ENCODE data around the gene SP1. TPM values are rescaled to one million over a fixed set of nuclear protein-coding genes. Genes with fewer than 3 reads are reported as not detected.

The SP1 gene
- total and polyA plus RNA-seq, 2 of the 4 experiments (the other 2 are of a cell fraction), result 19.7 to 53.6 TPM

DNA sequence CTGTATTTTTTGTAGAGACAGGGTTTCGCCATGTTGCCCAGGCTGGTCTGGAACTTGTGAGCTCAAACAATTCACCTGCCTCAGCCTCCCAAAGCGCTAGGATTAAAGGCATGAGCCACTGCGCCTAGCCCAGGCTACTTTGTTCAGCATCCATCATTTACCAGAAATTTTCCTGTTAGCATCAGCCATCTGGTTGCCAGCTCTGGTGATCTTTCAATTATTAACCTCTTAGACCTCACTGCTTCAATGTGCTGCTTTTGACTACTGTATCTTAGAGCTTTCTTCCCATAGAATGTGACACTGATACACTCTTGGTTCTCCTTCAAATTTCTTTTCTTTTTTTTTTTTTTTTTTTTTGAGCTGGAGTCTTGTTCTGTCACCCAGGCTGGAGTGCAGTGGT is 38.2 kb downstream of the SP1 start:
- Histone ChIP-seq H3K56ac (ENCODE audit: extremely low read depth, insufficient read depth, low read length) (no peak overlapping the region), H3K4me1 (ENCODE audit: control insufficient read depth, insufficient read depth, low read length) (peaks cover 10% of the 10 kb centered on the region), H3K27ac (ENCODE audit: insufficient read depth, low read length) (no peak overlapping the region), H2AK5ac (ENCODE audit: low read depth, low read length) (no peak overlapping the region), H3K9ac (ENCODE audit: low read depth, low read length) (no peak overlapping the region), H2BK20ac (ENCODE audit: low read depth, low read length) (no peak overlapping the region), H3K36me3 (ENCODE audit: control insufficient read depth, insufficient read depth, low read length) (0 out of 2 replicates have a peak, but pooled peaks cover 1% of the 10 kb centered on the region), H2BK15ac (ENCODE audit: low read depth, low read length) (no peak overlapping the region), H3K14ac (replicated peaks; ENCODE audit: low read depth, low read length) (no peak overlapping the region), H4K5ac (ENCODE audit: low read depth, low read length) (no peak overlapping the region), H3K79me1 (ENCODE audit: low read depth in 1 of 2, low read length in 2 of 2) (peaks cover 0 to 3% of the 10 kb centered on the region in 2 experiments; a peak in 1 of 4 replicates), H3K4me2 (ENCODE audit: low read depth, low read length) (no peak overlapping the region), H4K8ac (ENCODE audit: low read depth in 2 of 2, low read length in 2 of 2) (no peak overlapping the region), H2BK120ac (ENCODE audit: low read depth, low read length) (no peak overlapping the region), H4K91ac (ENCODE audit: insufficient read depth, low read depth, low read length) (no peak overlapping the region), H3K4me3 (ENCODE audit: insufficient read depth, low read depth, low read length) (no peak overlapping the region), H3K9me3 (ENCODE audit: control insufficient read depth, insufficient read depth, low read length) (no peaks in the 10 kb centered on the region), H3K27me3 (ENCODE audit: control insufficient read depth, insufficient read depth, low read length) (no peaks in the 10 kb centered on the region), H3K23ac (ENCODE audit: low read depth, low read length) (no peak overlapping the region), H3K4ac (ENCODE audit: low read depth, low read length) (no peak overlapping the region), H3K18ac (ENCODE audit: low read depth, low read length) (no peak overlapping the region), H2BK5ac (ENCODE audit: low read depth, low read length, poor library complexity, severe bottlenecking) (no peak overlapping the region), H4K20me1 (ENCODE audit: insufficient read depth, low read length) (no peaks in the 10 kb centered on the region), H2AFZ (replicated peaks; ENCODE audit: low read length, poor library complexity) (no peak overlapping the region), H3K9me1 (ENCODE audit: insufficient read depth, low read length) (0 out of 2 replicates have a peak, but pooled peaks cover 4% of the 10 kb centered on the region), H2AK9ac (replicated peaks; ENCODE audit: low read depth, low read length, poor library complexity) (no peak overlapping the region)
- BruUV-seq (replicated peaks), result no TSS peak
- DNase-seq (no peak), ATAC-seq (ENCODE audit: low read depth) (no peak)
- intact Hi-C loops (cut with micrococcal nuclease), result no loop called here
- ChIA-PET POLR2A (ENCODE audit: unreplicated experiment) (interaction anchor here (0.5 kb wide), 1 partner anchor 35 kb away, joined by 4 read pairs; no protein-coding TSS in a partner anchor), CTCF (interaction anchor here (1.4 kb wide), 1 partner anchor 66 kb away, joined by 5 read pairs; no protein-coding TSS in a partner anchor)
- TF ChIP-seq, protein P1, sequence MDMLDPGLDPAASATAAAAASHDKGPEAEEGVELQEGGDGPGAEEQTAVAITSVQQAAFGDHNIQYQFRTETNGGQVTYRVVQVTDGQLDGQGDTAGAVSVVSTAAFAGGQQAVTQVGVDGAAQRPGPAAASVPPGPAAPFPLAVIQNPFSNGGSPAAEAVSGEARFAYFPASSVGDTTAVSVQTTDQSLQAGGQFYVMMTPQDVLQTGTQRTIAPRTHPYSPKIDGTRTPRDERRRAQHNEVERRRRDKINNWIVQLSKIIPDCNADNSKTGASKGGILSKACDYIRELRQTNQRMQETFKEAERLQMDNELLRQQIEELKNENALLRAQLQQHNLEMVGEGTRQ (IDR thresholded peaks at IDR 0.05; ENCODE audit: low read depth, low read length), result no peak
- TF ChIP-seq POLR2A (IDR thresholded peaks at IDR 0.05; ENCODE audit: low read depth, low read length), result no peak
- TF ChIP-seq, protein P2, sequence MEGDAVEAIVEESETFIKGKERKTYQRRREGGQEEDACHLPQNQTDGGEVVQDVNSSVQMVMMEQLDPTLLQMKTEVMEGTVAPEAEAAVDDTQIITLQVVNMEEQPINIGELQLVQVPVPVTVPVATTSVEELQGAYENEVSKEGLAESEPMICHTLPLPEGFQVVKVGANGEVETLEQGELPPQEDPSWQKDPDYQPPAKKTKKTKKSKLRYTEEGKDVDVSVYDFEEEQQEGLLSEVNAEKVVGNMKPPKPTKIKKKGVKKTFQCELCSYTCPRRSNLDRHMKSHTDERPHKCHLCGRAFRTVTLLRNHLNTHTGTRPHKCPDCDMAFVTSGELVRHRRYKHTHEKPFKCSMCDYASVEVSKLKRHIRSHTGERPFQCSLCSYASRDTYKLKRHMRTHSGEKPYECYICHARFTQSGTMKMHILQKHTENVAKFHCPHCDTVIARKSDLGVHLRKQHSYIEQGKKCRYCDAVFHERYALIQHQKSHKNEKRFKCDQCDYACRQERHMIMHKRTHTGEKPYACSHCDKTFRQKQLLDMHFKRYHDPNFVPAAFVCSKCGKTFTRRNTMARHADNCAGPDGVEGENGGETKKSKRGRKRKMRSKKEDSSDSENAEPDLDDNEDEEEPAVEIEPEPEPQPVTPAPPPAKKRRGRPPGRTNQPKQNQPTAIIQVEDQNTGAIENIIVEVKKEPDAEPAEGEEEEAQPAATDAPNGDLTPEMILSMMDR (conservative IDR thresholded peaks at IDR 0.05; ENCODE audit: low read depth, low read length), result no peak
- no peak for TF ChIP-seq BHLHE40 (IDR thresholded peaks at IDR 0.05; ENCODE audit: low read depth, low read length)
- no peak for TF ChIP-seq CHD1 (IDR thresholded peaks at IDR 0.05; ENCODE audit: low read depth, low read length)
- no peak for TF ChIP-seq MAZ (IDR thresholded peaks at IDR 0.05; ENCODE audit: borderline replicate concordance, low read depth, low read length)
- TF ChIP-seq RCOR1 (IDR thresholded peaks at IDR 0.05; ENCODE audit: insufficient replicate concordance, low read length), result no peak
- TF ChIP-seq SMC3 (IDR thresholded peaks at IDR 0.05; ENCODE audit: low read depth, low read length), result no peak
- no peak for TF ChIP-seq MXI1 (IDR thresholded peaks at IDR 0.05; ENCODE audit: borderline replicate concordance, low read depth, low read length)
- TF ChIP-seq MAFK (IDR thresholded peaks at IDR 0.05; ENCODE audit: low read depth, low read length), result no peak
- no peak for TF ChIP-seq CEBPB (IDR thresholded peaks at IDR 0.05; ENCODE audit: low read depth, low read length)
- TF ChIP-seq, protein P3, sequence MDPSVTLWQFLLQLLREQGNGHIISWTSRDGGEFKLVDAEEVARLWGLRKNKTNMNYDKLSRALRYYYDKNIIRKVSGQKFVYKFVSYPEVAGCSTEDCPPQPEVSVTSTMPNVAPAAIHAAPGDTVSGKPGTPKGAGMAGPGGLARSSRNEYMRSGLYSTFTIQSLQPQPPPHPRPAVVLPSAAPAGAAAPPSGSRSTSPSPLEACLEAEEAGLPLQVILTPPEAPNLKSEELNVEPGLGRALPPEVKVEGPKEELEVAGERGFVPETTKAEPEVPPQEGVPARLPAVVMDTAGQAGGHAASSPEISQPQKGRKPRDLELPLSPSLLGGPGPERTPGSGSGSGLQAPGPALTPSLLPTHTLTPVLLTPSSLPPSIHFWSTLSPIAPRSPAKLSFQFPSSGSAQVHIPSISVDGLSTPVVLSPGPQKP (IDR thresholded peaks at IDR 0.05; ENCODE audit: borderline replicate concordance, low read depth, low read length), result no peak
- TF ChIP-seq FOS (IDR thresholded peaks at IDR 0.05; ENCODE audit: low read depth, low read length), result no peak
- in situ Hi-C loops (cut with MboI; ENCODE audit: low sequenced_read_pairs), result loop anchor here (5.0 kb wide), 1 partner anchor 61 kb away; no protein-coding TSS in a partner anchor
- no CpG with 5 or more reads among the region's 3 CpGs for WGBS, 2 experiments (ENCODE audit: extremely low coverage in 2 of 2, insufficient read length in 1 of 2)
- dilution Hi-C loops (cut with HindIII; ENCODE audit: low sequenced_read_pairs, unreplicated experiment), result no loop called here

Measured in IMR-90 (cell line).